ENCODE data around the gene NDRG3. TPM values are rescaled to one million over a fixed set of nuclear protein-coding genes. Genes with fewer than 3 reads are reported as not detected.

NDRG3 gene
- total RNA-seq, 1 donor from 2014 or later = 33.1 TPM

GRCh38 chr20:36607586-36608387 is 138.1 kb downstream of the NDRG3 start:
- peaks cover 37% of the 10 kb centered on the region for H3K79me2 ChIP-seq (ENCODE audit: insufficient read depth, low read length)
- no peak overlapping the region for H3K4me3 ChIP-seq (ENCODE audit: insufficient read depth, low read depth, low read length)
- H2AFZ ChIP-seq (ENCODE audit: low read depth, low read length) = no peak overlapping the region
- H3K36me3 ChIP-seq (ENCODE audit: insufficient read depth, low read length) = peaks cover 23% of the 10 kb centered on the region
- TF ChIP-seq, protein P1, sequence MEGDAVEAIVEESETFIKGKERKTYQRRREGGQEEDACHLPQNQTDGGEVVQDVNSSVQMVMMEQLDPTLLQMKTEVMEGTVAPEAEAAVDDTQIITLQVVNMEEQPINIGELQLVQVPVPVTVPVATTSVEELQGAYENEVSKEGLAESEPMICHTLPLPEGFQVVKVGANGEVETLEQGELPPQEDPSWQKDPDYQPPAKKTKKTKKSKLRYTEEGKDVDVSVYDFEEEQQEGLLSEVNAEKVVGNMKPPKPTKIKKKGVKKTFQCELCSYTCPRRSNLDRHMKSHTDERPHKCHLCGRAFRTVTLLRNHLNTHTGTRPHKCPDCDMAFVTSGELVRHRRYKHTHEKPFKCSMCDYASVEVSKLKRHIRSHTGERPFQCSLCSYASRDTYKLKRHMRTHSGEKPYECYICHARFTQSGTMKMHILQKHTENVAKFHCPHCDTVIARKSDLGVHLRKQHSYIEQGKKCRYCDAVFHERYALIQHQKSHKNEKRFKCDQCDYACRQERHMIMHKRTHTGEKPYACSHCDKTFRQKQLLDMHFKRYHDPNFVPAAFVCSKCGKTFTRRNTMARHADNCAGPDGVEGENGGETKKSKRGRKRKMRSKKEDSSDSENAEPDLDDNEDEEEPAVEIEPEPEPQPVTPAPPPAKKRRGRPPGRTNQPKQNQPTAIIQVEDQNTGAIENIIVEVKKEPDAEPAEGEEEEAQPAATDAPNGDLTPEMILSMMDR (IDR thresholded peaks at IDR 0.05; ENCODE audit: insufficient read depth, low read depth, low read length) = no peak
- TF ChIP-seq EZH2 (IDR thresholded peaks at IDR 0.05; ENCODE audit: insufficient read depth, low read length) = no peak
- FAIRE-seq (no peak), DNase-seq (ENCODE audit: low read depth) (no peak)
- H3K4me1 Mint-ChIP-seq (ENCODE audit: low read depth, unreplicated experiment) = peaks cover 7% of the 10 kb centered on the region
- H3K9me3 Mint-ChIP-seq (ENCODE audit: unreplicated experiment) = no peaks in the 10 kb centered on the region
- H3K4me2 ChIP-seq (ENCODE audit: low read length) = peak overlapping the region; percentile 84
- H4K20me1 ChIP-seq (ENCODE audit: insufficient read depth, low read length) = peaks cover 51% of the 10 kb centered on the region
- no peaks in the 10 kb centered on the region for H3K27me3 ChIP-seq (ENCODE audit: insufficient read depth, low read length)
- H3K36me3 Mint-ChIP-seq (ENCODE audit: low read depth, unreplicated experiment) = peaks cover 10% of the 10 kb centered on the region
- no peaks in the 10 kb centered on the region for H3K9me3 ChIP-seq (ENCODE audit: insufficient read depth, low read depth, low read length)
- peak overlapping the region; percentile 79 for H3K4me3 Mint-ChIP-seq (ENCODE audit: unreplicated experiment)
- no peak overlapping the region for H3K27ac ChIP-seq (ENCODE audit: low read depth, low read length)
- H3K9ac ChIP-seq (ENCODE audit: low read length) = no peak overlapping the region
- peaks cover 21% of the 10 kb centered on the region for H3K4me1 ChIP-seq (ENCODE audit: insufficient read depth, low read length)
- peak overlapping the region; percentile 54 for H3K27ac Mint-ChIP-seq (ENCODE audit: unreplicated experiment)
- no peaks in the 10 kb centered on the region for H3K27me3 Mint-ChIP-seq (ENCODE audit: low read depth, unreplicated experiment)

DNA sequence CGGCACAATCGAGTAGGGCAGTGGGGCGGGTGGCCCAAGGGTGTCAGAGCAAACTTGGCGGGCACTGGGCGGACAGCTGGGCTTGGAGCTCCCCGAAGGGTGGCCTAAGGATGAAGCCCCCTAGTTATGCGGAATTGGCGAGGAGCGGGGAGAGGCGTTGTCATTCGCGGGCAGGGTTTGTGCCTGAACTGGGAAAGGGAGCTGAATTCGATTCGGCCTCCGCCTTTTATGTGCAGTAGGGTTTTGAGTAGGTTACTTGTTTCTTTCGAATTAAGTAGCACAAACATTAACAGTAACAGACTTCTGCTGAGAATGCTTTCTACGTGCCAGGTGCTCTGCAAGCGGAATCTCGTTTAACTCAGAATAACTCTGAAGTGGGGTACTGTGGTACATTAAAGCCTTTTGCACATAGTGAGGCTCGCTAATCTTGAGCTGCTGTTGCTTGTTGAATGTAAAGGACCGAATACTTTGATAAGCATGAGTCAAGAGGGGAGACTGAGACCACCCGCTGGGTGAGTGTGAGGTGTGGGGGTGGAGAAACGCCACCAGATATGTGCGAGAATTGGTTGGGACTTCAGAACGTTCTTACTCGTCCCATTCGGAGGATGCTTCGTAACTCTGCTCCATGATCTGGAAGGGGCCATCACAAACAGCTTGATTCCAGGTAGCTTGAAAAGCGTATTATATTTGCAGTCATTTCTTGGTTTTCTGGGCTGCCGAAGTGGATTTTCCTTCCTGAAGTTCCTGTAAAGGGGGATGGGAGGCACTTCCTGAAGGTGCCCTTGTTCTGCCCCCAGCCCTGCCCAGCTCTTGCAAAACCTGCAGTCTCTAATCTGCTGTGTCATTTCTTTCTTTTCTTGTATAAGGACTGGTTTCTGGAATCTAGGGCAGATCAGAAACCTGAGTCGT is 139.5 kb downstream of the NDRG3 start:
- Histone ChIP-seq H4K20me1 (ENCODE audit: insufficient read depth, low read length) (peaks cover 37% of the 10 kb centered on the region), H3K79me2 (ENCODE audit: insufficient read depth, low read length) (peaks cover 33% of the 10 kb centered on the region), H3K9me3 (ENCODE audit: insufficient read depth, low read depth, low read length) (no peaks in the 10 kb centered on the region), H3K27me3 (ENCODE audit: insufficient read depth, low read length) (no peaks in the 10 kb centered on the region), H3K36me3 (ENCODE audit: insufficient read depth, low read length) (peaks cover 19% of the 10 kb centered on the region), H3K9ac (ENCODE audit: low read length) (peak overlapping the region; percentile 92), H3K4me2 (ENCODE audit: low read length) (peak overlapping the region; percentile 84), H3K4me1 (ENCODE audit: insufficient read depth, low read length) (peaks cover 21% of the 10 kb centered on the region), H3K27ac (ENCODE audit: low read depth, low read length) (peak overlapping the region; percentile 64), H2AFZ (ENCODE audit: low read depth, low read length) (peak overlapping the region; percentile 80), H3K4me3 (ENCODE audit: insufficient read depth, low read depth, low read length) (peak overlapping the region; percentile 86)
- no peak for DNase-seq (ENCODE audit: low read depth)
- peak overlapping the region; percentile 99 for H3K4me3 Mint-ChIP-seq (ENCODE audit: unreplicated experiment)
- no peak for FAIRE-seq
- peaks cover 1% of the 10 kb centered on the region for H3K27me3 Mint-ChIP-seq (ENCODE audit: low read depth, unreplicated experiment)
- peak overlapping the region; percentile 83 for H3K27ac Mint-ChIP-seq (ENCODE audit: unreplicated experiment)
- H3K9me3 Mint-ChIP-seq (ENCODE audit: unreplicated experiment) = no peaks in the 10 kb centered on the region
- no peak for TF ChIP-seq EZH2 (IDR thresholded peaks at IDR 0.05; ENCODE audit: insufficient read depth, low read length)
- TF ChIP-seq, protein P1 (IDR thresholded peaks at IDR 0.05; ENCODE audit: insufficient read depth, low read depth, low read length) = no peak
- H3K4me1 Mint-ChIP-seq (ENCODE audit: low read depth, unreplicated experiment) = peaks cover 7% of the 10 kb centered on the region
- H3K36me3 Mint-ChIP-seq (ENCODE audit: low read depth, unreplicated experiment) = peaks cover 2% of the 10 kb centered on the region

Measured in astrocyte (in vitro differentiated cells and primary cell).